Activated CD8-positive, alpha-beta T cell treated with anti-CD3 and anti-CD28 coated beads for 36 hours (primary cell): ENCODE measurements around the gene MAMLD1. TPM values are rescaled to one million over a fixed set of nuclear protein-coding genes. Genes with fewer than 3 reads are reported as not detected.

Experiments used
- ATAC-seq: fragments of 200-7000 bp; cut with Tn5 transposase; one replicate; pipeline ENCODE4 v1.10.0; 2021; ENCODE audit warnings: mild to moderate bottlenecking, moderate library complexity
- CTCF ChIA-PET: fragments of 350-600 bp; sonication (Branson Sonifier 250); formaldehyde crosslinking; loops from one replicate; lab custom pipeline; 2021; ENCODE audit warnings: antibody characterized with exemption; lab: Charles Lee
- POLR2A ChIA-PET: fragments of 350-600 bp; sonication (Branson Sonifier 250); formaldehyde crosslinking; loops from one replicate; lab custom pipeline; 2021; ENCODE audit warnings: antibody characterized with exemption; lab: Charles Lee
- DNase-seq: peaks from one replicate; pipeline ENCODE4 v3.0.0-alpha.2; 2020
- H3K27ac Mint-ChIP-seq: one replicate; pipeline ENCODE4 v1.8.0; 2021; ENCODE audit warnings: mild to moderate bottlenecking, mixed read lengths
- H3K27me3 Mint-ChIP-seq: one replicate; pipeline ENCODE4 v1.8.0; 2021; ENCODE audit warnings: mixed read lengths
- H3K36me3 Mint-ChIP-seq: one replicate; pipeline ENCODE4 v1.8.0; 2021; ENCODE audit warnings: low read depth, mixed read lengths
- H3K4me1 Mint-ChIP-seq: one replicate; pipeline ENCODE4 v1.8.0; 2021; ENCODE audit warnings: low read depth, mixed read lengths
- H3K4me3 Mint-ChIP-seq: one replicate; pipeline ENCODE4 v1.8.0; 2021; ENCODE audit warnings: mild to moderate bottlenecking, moderate library complexity, mixed read lengths
- H3K9me3 Mint-ChIP-seq: one replicate; pipeline ENCODE4 v1.8.0; 2021; ENCODE audit warnings: mixed read lengths
- intact Hi-C: fragments of 100-400 bp; cut with micrococcal nuclease; formaldehyde crosslinking; loops from one replicate; pipeline ENCODE4 v1.10.0; 2022
- total RNA-seq, 2 experiments: library from RNA; stranded (reverse); gene quantifications; one replicate each; pipeline ENCODE4 v1.2.3, GENCODE V29; 2021
- TF ChIP-seq, protein P1 (sequence below): fragments of 200-600 bp; IDR thresholded peaks from one replicate; pipeline ENCODE4 v1.8.0; 2022; ENCODE audit warnings: antibody characterized with exemption, mild to moderate bottlenecking

The MAMLD1 gene
- total RNA-seq, 2 experiments from 2014 or later, result 1.8 to 2.0 TPM

- POLR2A ChIA-PET, result no interaction called here
- Mint-ChIP-seq H3K27me3 (no peaks in the 10 kb centered on the region), H3K4me3 (no peak overlapping the region), H3K9me3 (no peaks in the 10 kb centered on the region), H3K27ac (no peak overlapping the region), H3K36me3 (no peaks in the 10 kb centered on the region), H3K4me1 (no peaks in the 10 kb centered on the region)
- intact Hi-C loops, result no loop called here
- no peak for DNase-seq
- TF ChIP-seq, protein P1, sequence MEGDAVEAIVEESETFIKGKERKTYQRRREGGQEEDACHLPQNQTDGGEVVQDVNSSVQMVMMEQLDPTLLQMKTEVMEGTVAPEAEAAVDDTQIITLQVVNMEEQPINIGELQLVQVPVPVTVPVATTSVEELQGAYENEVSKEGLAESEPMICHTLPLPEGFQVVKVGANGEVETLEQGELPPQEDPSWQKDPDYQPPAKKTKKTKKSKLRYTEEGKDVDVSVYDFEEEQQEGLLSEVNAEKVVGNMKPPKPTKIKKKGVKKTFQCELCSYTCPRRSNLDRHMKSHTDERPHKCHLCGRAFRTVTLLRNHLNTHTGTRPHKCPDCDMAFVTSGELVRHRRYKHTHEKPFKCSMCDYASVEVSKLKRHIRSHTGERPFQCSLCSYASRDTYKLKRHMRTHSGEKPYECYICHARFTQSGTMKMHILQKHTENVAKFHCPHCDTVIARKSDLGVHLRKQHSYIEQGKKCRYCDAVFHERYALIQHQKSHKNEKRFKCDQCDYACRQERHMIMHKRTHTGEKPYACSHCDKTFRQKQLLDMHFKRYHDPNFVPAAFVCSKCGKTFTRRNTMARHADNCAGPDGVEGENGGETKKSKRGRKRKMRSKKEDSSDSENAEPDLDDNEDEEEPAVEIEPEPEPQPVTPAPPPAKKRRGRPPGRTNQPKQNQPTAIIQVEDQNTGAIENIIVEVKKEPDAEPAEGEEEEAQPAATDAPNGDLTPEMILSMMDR, result no peak
- CTCF ChIA-PET, result interaction anchor here (1.7 kb wide), 1 partner anchor 12 kb away, joined by 7 read pairs; no protein-coding TSS in a partner anchor
- ATAC-seq, result no peak
Measured at GRCh38 chrX:150377005-150377404, 13.9 kb downstream of the MAMLD1 start.

GRCh38 chrX:150405006-150405405 lies 41.9 kb downstream of the MAMLD1 start:
- no peak overlapping the region for H3K27ac Mint-ChIP-seq
- H3K36me3 Mint-ChIP-seq, result no peaks in the 10 kb centered on the region
- DNase-seq (no peak), ATAC-seq (no peak)
- CTCF ChIA-PET, result no interaction called here
- H3K4me3 Mint-ChIP-seq, result no peak overlapping the region
- POLR2A ChIA-PET, result no interaction called here
- no peaks in the 10 kb centered on the region for H3K27me3 Mint-ChIP-seq
- H3K4me1 Mint-ChIP-seq, result peaks cover 3% of the 10 kb centered on the region
- intact Hi-C loops, result no loop called here
- no peaks in the 10 kb centered on the region for H3K9me3 Mint-ChIP-seq
- TF ChIP-seq, protein P1, result no peak

GRCh38 chrX:150405576-150405975 lies 42.5 kb downstream of the MAMLD1 start:
- ATAC-seq, result no peak
- Mint-ChIP-seq H3K9me3 (no peaks in the 10 kb centered on the region), H3K4me3 (no peak overlapping the region), H3K27ac (no peak overlapping the region), H3K4me1 (peaks cover 9% of the 10 kb centered on the region), H3K27me3 (no peaks in the 10 kb centered on the region), H3K36me3 (no peaks in the 10 kb centered on the region)
- intact Hi-C loops, result no loop called here
- ChIA-PET CTCF (no interaction called here), POLR2A (no interaction called here)
- TF ChIP-seq, protein P1, result no peak
- no peak for DNase-seq

GRCh38 chrX:150406596-150406995 lies 43.5 kb downstream of the MAMLD1 start:
- Mint-ChIP-seq H3K36me3 (no peaks in the 10 kb centered on the region), H3K4me3 (no peak overlapping the region), H3K9me3 (no peaks in the 10 kb centered on the region), H3K27ac (no peak overlapping the region), H3K27me3 (no peaks in the 10 kb centered on the region), H3K4me1 (peaks cover 10% of the 10 kb centered on the region)
- ChIA-PET CTCF (no interaction called here), POLR2A (interaction anchor here (0.5 kb wide), 1 partner anchor 118 kb away, joined by 3 read pairs; no protein-coding TSS in a partner anchor)
- ATAC-seq (no peak), DNase-seq (no peak)
- TF ChIP-seq, protein P1, result no peak
- intact Hi-C loops, result no loop called here

GRCh38 chrX:150408007-150408406 lies 44.9 kb downstream of the MAMLD1 start:
- Mint-ChIP-seq H3K4me1 (peaks cover 10% of the 10 kb centered on the region), H3K27ac (no peak overlapping the region)

More at GRCh38 chrX:150408007-150408406, 44.9 kb downstream of the MAMLD1 start:
- CTCF ChIA-PET, result no interaction called here
- POLR2A ChIA-PET, result no interaction called here
- Mint-ChIP-seq H3K9me3 (no peaks in the 10 kb centered on the region), H3K4me3 (no peak overlapping the region), H3K36me3 (no peaks in the 10 kb centered on the region), H3K27me3 (no peaks in the 10 kb centered on the region)
- DNase-seq (no peak), ATAC-seq (no peak)
- TF ChIP-seq, protein P1, result no peak
- intact Hi-C loops, result no loop called here
